GM12801 (cell line): ENCODE results near the gene CYSRT1.

ENCODE experiments used
- CTCF ChIP-seq: IDR thresholded peaks from one replicate; pipeline ENCODE4 v1.5.1; 2011; ENCODE audit warnings: control low read depth; ENCODE audit not compliant: insufficient read length; ENCODE audit errors: extremely low read depth

Gene CYSRT1

GRCh38 chr9:137262909-137263285, 37.9 kb downstream of the CYSRT1 start:
- no peak for TF ChIP-seq CTCF

- TF ChIP-seq CTCF: no peak
Measured at GRCh38 chr9:137263506-137263905, 38.5 kb downstream of the CYSRT1 start.

GRCh38 chr9:137264067-137264466, 39.1 kb downstream of the CYSRT1 start:
- TF ChIP-seq CTCF: no peak

GRCh38 chr9:137265496-137266161, 40.7 kb downstream of the CYSRT1 start:
- no peak for TF ChIP-seq CTCF

GRCh38 chr9:137266162-137266527, 41.2 kb downstream of the CYSRT1 start:
- no peak for TF ChIP-seq CTCF

GRCh38 chr9:137266585-137267453, 41.8 kb downstream of the CYSRT1 start:
- TF ChIP-seq CTCF: no peak

- TF ChIP-seq CTCF: no peak
Measured at GRCh38 chr9:137267933-137268355, 43.0 kb downstream of the CYSRT1 start.
